ENCODE measurements around the gene PLXNA1.

DNA sequence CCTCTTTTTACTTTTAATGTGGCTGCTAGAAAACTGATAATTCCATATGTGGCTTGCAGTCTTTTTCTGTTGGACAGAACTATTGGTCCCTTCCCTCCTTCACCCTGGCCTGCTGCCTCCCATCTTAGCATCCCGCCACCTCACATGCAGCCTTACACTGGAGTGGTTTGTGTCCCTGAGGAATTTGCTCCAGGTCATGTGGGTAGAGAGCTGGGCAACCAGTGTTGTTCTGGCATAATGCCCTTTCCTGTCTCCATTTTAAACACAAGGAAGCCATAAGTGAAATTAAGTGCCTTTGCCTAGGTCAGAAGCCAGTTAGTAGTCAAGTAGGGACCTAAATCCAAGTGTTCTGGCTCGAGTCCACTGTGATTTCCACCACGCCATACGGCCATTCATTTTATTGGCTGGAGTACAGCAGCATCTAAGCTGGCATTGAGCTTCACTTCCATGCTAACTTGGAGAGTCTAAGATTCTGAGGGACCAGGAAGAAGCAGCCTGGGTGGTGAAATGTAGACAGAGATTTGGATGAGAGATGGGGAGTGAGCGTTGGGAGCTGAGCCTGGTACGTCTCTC lies 46.0 kb upstream of the PLXNA1 start:
- TF ChIP-seq, protein P1, sequence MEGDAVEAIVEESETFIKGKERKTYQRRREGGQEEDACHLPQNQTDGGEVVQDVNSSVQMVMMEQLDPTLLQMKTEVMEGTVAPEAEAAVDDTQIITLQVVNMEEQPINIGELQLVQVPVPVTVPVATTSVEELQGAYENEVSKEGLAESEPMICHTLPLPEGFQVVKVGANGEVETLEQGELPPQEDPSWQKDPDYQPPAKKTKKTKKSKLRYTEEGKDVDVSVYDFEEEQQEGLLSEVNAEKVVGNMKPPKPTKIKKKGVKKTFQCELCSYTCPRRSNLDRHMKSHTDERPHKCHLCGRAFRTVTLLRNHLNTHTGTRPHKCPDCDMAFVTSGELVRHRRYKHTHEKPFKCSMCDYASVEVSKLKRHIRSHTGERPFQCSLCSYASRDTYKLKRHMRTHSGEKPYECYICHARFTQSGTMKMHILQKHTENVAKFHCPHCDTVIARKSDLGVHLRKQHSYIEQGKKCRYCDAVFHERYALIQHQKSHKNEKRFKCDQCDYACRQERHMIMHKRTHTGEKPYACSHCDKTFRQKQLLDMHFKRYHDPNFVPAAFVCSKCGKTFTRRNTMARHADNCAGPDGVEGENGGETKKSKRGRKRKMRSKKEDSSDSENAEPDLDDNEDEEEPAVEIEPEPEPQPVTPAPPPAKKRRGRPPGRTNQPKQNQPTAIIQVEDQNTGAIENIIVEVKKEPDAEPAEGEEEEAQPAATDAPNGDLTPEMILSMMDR (IDR thresholded peaks at IDR 0.05): no peak
- TF ChIP-seq POLR2A (IDR thresholded peaks at IDR 0.05): no peak

All from esophagus squamous epithelium (tissue), 4 donors.